CD14-positive monocyte (primary cell): Measurements from ENCODE around the gene ADAM19. TPM values are rescaled to one million over a fixed set of nuclear protein-coding genes. Genes with fewer than 3 reads are reported as not detected.
A peak's percentile ranks its signal among the peaks of the same experiment; 100 is the strongest.

Experiments used
- DNase-seq, 3 donors: peaks; one replicate each; pipeline ENCODE4 v3.0.0-alpha.2; 2011 to 2022
- H2AFZ ChIP-seq: 2 replicates; pipeline ENCODE4 v1.6.0; 2012; ENCODE audit warnings: mild to moderate bottlenecking, low read depth, low read length, inconsistent platforms; ENCODE audit not compliant: insufficient read depth, poor library complexity, severe bottlenecking
- H3K27ac ChIP-seq, 2 donors: 1 replicate in 1 of 2; 2 replicates in 1 of 2; pipeline ENCODE4 v1.5.1; 2012 to 2013; ENCODE audit warnings: low read length in 2 of 2, control low read depth in 1 of 2, inconsistent platforms in 1 of 2, low read depth in 1 of 2, mild to moderate bottlenecking in 1 of 2
- H3K27me3 ChIP-seq, 2 donors: one replicate each; pipeline versions ENCODE4 v1.6.0 to v1.6.1; 2011 to 2013; ENCODE audit warnings: low read length in 2 of 2; ENCODE audit not compliant: control insufficient read depth in 2 of 2, insufficient read depth in 2 of 2
- H3K36me3 ChIP-seq, 2 donors: replicated peaks in 1 of 2; 1 replicate in 1 of 2; 2 replicates in 1 of 2; pipeline versions ENCODE4 v1.5.1 to v1.6.1; 2012 to 2013; ENCODE audit warnings: low read length in 2 of 2, control low read depth in 1 of 2, inconsistent platforms in 1 of 2, mild to moderate bottlenecking in 1 of 2; ENCODE audit not compliant: insufficient read depth in 2 of 2, control insufficient read depth in 1 of 2
- H3K4me1 ChIP-seq, 2 donors: 1 replicate in 1 of 2; 2 replicates in 1 of 2; pipeline versions ENCODE4 v1.5.1 to v1.6.1; 2012 to 2013; ENCODE audit warnings: low read length in 2 of 2, control low read depth in 1 of 2, inconsistent platforms in 1 of 2, mild to moderate bottlenecking in 1 of 2, moderate library complexity in 1 of 2; ENCODE audit not compliant: insufficient read depth in 2 of 2, control insufficient read depth in 1 of 2
- H3K4me2 ChIP-seq: replicated peaks from 2 replicates; pipeline ENCODE3; 2012; ENCODE audit warnings: low read length, moderate library complexity, mild to moderate bottlenecking; ENCODE audit not compliant: poor library complexity, severe bottlenecking; ENCODE audit errors: extremely low read depth
- H3K4me3 ChIP-seq, 3 experiments: fragments of 200-600 bp in 1 of 3; sonication (generic) in 1 of 3; replicated peaks in 1 of 3; 1 replicate in 2 of 3; 2 replicates in 1 of 3; pipeline ENCODE4 v1.5.1; 2011 to 2013; ENCODE audit warnings: low read length in 3 of 3, mild to moderate bottlenecking in 3 of 3, control low read depth in 2 of 3, low read depth in 2 of 3, inconsistent platforms in 1 of 3, moderate library complexity in 1 of 3
- H3K79me2 ChIP-seq: 2 replicates; pipeline ENCODE4 v1.6.0; 2012; ENCODE audit warnings: mild to moderate bottlenecking, control low read depth, inconsistent platforms, low read length, moderate library complexity; ENCODE audit not compliant: insufficient read depth
- H3K9ac ChIP-seq: 2 replicates; pipeline ENCODE4 v1.6.0; 2017; ENCODE audit warnings: low read length, mild to moderate bottlenecking; ENCODE audit not compliant: insufficient read depth, poor library complexity, severe bottlenecking
- H3K9me3 ChIP-seq, 2 donors: replicated peaks in 1 of 2; 1 replicate in 1 of 2; 2 replicates in 1 of 2; pipeline versions ENCODE4 v1.5.1 to v1.6.1; 2012 to 2013; ENCODE audit warnings: low read length in 2 of 2, control low read depth in 1 of 2; ENCODE audit not compliant: control insufficient read depth in 1 of 2, insufficient read depth in 1 of 2
- H4K20me1 ChIP-seq: 2 replicates; pipeline ENCODE4 v1.6.0; 2012; ENCODE audit warnings: mild to moderate bottlenecking, low read length, control low read depth, moderate library complexity; ENCODE audit not compliant: insufficient read depth
- H3K27ac Mint-ChIP-seq, 7 donors: one replicate each; pipeline ENCODE4 v1.8.0; 2020; ENCODE audit warnings: mild to moderate bottlenecking in 7 of 7, mixed read lengths in 7 of 7, moderate library complexity in 6 of 7, inconsistent platforms in 2 of 7
- H3K27me3 Mint-ChIP-seq, 3 donors: one replicate each; pipeline ENCODE4 v1.8.0; 2021 to 2022; ENCODE audit warnings: low read depth in 3 of 3, mild to moderate bottlenecking in 3 of 3, mixed read lengths in 3 of 3, moderate library complexity in 3 of 3, inconsistent platforms in 1 of 3
- H3K36me3 Mint-ChIP-seq, 2 donors: one replicate each; pipeline ENCODE4 v1.8.0; 2020; ENCODE audit warnings: mixed read lengths in 2 of 2, inconsistent platforms in 1 of 2, mild to moderate bottlenecking in 1 of 2
- H3K4me1 Mint-ChIP-seq: one replicate; pipeline ENCODE4 v1.8.0; 2020; ENCODE audit warnings: mild to moderate bottlenecking, mixed read lengths
- H3K4me3 Mint-ChIP-seq, 2 donors: one replicate each; pipeline ENCODE4 v1.8.0; 2020; ENCODE audit warnings: mild to moderate bottlenecking in 2 of 2, mixed read lengths in 2 of 2, moderate library complexity in 1 of 2
- H3K9me3 Mint-ChIP-seq, 7 donors: one replicate each; pipeline ENCODE4 v1.8.0; 2020 to 2022; ENCODE audit warnings: mixed read lengths in 7 of 7, mild to moderate bottlenecking in 6 of 7, moderate library complexity in 6 of 7, inconsistent platforms in 2 of 7
- CTCF ChIP-seq: fragments of 200-600 bp; IDR thresholded peaks from one replicate; pipeline ENCODE4 v1.8.0; 2022; ENCODE audit warnings: antibody characterized with exemption, mild to moderate bottlenecking
- WGBS: methylation state at CpG from one replicate; pipeline ENCODE4 v1.1.5; 2013; ENCODE audit warnings: missing lambda C conversion rate; ENCODE audit not compliant: insufficient coverage; 5-methylcytosine and 5-hydroxymethylcytosine counted together
- intact Hi-C, 2 donors: fragments of 100-400 bp; cut with micrococcal nuclease; formaldehyde crosslinking; loops; one replicate each; pipeline versions ENCODE4 v1.15.0 to v1.15.1; 2023
- polyA plus RNA-seq, 3 donors: library from polyadenylated mRNA; depleted of rRNA in 1 of 3; unstranded in 2 of 3; stranded (reverse) in 1 of 3; fragments of 300-500 nt in 2 of 3; fragments of >200 nt in 1 of 3; fragmentation: Illumina TruSeq in 2 of 3; gene quantifications; 1 replicate in 2 of 3; 2 replicates in 1 of 3; pipeline ENCODE4 v1.2.3, GENCODE V29; 2012 to 2021

Gene ADAM19
- polyA plus RNA-seq, 3 donors, result 3.0 to 12.7 (median 6.2) TPM

DNA sequence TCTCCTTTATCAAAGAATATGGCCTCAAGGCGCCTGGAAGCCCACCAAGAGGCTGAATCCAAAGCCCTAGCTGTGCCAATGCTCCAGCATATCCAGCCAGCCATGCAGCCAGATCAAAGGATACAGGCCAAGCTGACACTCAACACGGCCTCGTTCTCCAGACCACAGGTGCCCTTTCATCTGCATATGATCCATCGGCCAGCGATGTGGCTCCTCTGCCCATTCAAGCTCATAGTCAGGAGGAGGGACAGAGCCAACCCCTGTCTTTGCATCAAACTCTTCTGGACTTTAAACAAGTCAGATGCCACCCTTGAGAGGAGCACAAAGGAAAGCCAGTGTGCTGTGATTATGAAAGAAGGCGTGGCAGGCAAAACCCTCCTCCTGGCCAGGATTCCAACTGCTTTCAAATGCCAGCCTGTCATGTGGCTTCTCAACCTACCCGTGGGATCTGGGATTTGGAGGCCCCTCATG lies 42.5 kb downstream of the ADAM19 start:
- Histone ChIP-seq H3K4me1 (peaks cover 57 to 63% of the 10 kb centered on the region in 2 donors), H3K27ac (no peak overlapping the region), H3K79me2 (no peaks in the 10 kb centered on the region), H3K36me3 (peaks cover 4 to 62% of the 10 kb centered on the region in 2 donors), H4K20me1 (peaks cover 6% of the 10 kb centered on the region), H3K4me3 (no peak overlapping the region), H3K9ac (no peak overlapping the region), H2AFZ (no peak overlapping the region), H3K9me3 (no peaks in the 10 kb centered on the region), H3K4me2 (no peak overlapping the region), H3K27me3 (no peaks in the 10 kb centered on the region)
- no peak for DNase-seq
- TF ChIP-seq CTCF, result no peak
- peaks cover 63 to 76% of the 10 kb centered on the region in 2 donors for H3K36me3 Mint-ChIP-seq
- 91% methylated on average over 7 of the region's 7 CpGs for WGBS
- peaks cover 56% of the 10 kb centered on the region for H3K4me1 Mint-ChIP-seq
- H3K27me3 Mint-ChIP-seq, result no peaks in the 10 kb centered on the region
- H3K4me3 Mint-ChIP-seq, result no peak overlapping the region
- H3K9me3 Mint-ChIP-seq, result no peaks in the 10 kb centered on the region
- intact Hi-C loops, result no loop called here
- H3K27ac Mint-ChIP-seq, result peak overlapping the region in 2 of 7 donors; percentile 28 to 56

- peaks cover 0 to 61% of the 10 kb centered on the region in 2 donors for H3K36me3 ChIP-seq
- H3K27ac ChIP-seq, result no peak overlapping the region
- intact Hi-C loops, result no loop called here
- Mint-ChIP-seq H3K36me3 (peaks cover 66 to 79% of the 10 kb centered on the region in 2 donors), H3K27me3 (no peaks in the 10 kb centered on the region), H3K27ac (peak overlapping the region in 1 of 7 donors; percentile 9), H3K4me1 (peaks cover 57% of the 10 kb centered on the region), H3K4me3 (no peak overlapping the region), H3K9me3 (no peaks in the 10 kb centered on the region)
- H3K4me1 ChIP-seq, result peaks cover 58 to 65% of the 10 kb centered on the region in 2 donors
- H3K4me3 ChIP-seq, result no peak overlapping the region
- H2AFZ ChIP-seq, result no peak overlapping the region
- peaks cover 6% of the 10 kb centered on the region for H4K20me1 ChIP-seq
- H3K27me3 ChIP-seq, result no peaks in the 10 kb centered on the region
- TF ChIP-seq CTCF, result no peak
- H3K79me2 ChIP-seq, result no peaks in the 10 kb centered on the region
- H3K9ac ChIP-seq, result no peak overlapping the region
- H3K9me3 ChIP-seq, result no peaks in the 10 kb centered on the region
- no peak for DNase-seq
- WGBS, result 100% methylated on average over 1 of the region's 5 CpGs
- H3K4me2 ChIP-seq, result no peak overlapping the region
Observed at GRCh38 chr5:157532022-157532421, 43.6 kb downstream of the ADAM19 start.
